GM18861 (cell line): Measurements from ENCODE around the gene LRTM2.
"Not testable (repeated sequence)": the region's sequence is repeated elsewhere in the genome, so short reads cannot be mapped to it uniquely, and the experiment has no call there.

Experiments
- ATAC-seq: cut with Tn5 transposase; IDR thresholded peaks from one replicate; pipeline ENCODE4 v1.9.1; 2021; ENCODE audit not compliant: unreplicated experiment

The LRTM2 gene

DNA sequence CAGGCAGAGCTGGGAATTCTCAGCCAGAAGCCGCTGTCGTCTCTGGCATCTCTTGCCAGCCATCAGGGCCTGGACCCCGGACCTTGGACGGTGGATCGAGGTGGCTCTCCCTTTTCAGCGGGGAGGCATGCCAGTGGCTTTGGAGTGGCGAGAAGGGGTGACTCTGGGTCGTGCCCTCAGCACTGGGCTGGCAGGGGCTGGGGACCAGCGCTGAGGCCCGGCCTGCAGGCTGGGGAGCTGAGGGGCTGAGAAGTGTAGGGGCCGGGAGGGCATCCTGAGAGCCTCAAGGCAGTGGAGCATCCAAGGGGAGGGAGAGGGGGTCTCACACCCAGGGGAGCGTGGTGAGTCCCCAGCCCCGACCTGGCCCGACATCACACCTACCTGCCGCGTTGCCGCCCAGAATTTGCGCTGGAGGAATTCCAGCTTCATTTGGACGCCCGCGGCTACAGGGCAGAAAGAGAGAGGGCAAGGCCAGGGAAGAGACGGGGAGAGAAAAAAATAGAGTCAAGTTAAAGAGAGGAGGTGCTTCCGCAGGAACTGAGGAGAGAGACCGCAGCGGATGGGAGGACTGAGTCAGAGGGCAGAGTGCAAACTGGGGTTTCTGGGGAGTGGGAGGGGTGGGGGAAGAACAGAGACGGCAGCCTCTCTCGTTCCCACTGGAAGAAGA lies 9.0 kb upstream of the LRTM2 start:
- no peak for ATAC-seq

DNA sequence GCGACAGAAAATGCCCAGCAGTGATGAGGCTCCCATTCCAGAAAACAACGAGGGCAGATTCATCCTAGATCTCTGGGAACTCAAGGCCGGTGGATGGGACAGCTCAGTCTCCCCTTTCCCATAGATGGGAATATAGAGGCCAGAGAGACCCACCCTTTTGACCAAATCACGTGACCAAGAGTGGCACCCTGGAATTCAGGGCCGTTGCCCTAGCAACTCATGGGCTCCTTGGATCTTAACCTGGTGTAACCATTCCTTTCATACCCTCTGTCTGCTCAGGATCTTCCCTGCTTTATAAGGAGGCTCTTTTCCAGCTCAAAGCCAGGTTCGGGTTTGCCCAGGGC lies 8.4 kb upstream of the LRTM2 start:
- ATAC-seq: no peak

DNA sequence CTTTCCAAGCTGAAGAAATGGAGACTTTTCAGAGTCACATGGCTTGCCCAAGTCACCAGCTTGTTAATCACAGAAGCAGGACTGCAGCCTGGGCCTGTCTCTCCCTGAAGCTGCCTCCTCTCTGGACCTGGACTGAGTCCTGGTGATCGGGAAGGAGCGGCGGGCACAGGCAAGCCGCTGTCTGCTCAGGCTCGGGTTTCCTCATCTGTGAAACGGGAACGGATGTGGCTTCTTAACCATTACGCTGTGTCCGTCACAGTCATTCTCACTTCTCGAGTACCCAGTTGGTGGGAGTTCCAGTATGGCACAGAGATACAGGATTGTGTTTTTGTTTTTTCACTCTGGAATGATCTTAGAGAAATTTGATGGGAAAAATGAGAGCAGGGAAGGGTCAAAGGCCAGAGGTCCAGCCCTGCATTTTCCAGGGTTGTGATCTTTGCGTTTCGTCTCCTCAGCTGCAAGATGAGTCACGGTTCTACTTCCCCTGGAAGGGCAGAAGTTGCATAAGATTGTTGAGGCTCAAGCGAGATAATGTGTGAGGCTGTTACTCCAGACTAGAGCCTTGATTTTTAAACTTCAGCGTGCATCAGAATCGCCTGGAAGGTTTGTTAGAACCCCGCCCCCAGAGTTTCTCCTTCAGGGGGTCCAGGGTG lies 7.6 kb upstream of the LRTM2 start:
- no peak for ATAC-seq

DNA sequence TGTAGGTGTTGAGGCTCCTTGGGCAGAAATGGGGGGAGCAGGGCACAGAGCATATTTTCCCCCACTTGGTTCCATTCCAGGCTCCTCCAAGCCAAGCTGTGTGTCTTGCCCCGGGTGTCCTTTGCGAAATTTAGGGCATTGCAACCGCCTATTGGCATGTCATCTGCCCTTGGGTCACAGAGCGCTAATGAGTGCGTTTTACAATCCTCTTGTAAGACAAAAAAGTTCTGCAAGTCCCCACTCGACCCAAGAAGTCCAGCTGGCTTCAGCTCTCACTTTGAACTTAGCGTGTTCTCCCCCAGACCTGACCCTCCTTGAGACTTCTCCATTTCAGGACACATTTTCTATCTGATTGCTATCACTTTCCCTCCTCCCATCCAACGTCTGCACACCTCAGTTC lies 6.1 kb upstream of the LRTM2 start:
- no peak for ATAC-seq

DNA sequence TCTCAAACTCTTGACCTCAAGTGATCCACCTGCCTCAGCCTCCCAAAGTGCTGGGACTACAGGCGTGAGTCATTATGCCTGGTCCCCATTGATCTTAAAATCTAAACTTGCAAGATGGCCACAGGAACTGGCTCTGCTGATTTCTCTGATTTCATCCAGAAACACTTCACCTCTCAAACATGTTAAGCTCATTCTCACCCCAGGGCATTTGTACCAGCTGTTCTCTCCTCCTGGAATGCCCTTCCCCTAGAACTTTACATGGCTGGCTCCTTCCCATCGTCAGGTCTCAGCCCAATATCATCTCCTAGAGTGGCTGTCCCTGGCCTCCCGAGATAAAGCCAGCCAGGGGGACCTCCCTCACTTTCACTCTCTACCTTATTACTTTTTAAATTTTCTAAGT lies 5.3 kb upstream of the LRTM2 start:
- no peak for ATAC-seq

DNA sequence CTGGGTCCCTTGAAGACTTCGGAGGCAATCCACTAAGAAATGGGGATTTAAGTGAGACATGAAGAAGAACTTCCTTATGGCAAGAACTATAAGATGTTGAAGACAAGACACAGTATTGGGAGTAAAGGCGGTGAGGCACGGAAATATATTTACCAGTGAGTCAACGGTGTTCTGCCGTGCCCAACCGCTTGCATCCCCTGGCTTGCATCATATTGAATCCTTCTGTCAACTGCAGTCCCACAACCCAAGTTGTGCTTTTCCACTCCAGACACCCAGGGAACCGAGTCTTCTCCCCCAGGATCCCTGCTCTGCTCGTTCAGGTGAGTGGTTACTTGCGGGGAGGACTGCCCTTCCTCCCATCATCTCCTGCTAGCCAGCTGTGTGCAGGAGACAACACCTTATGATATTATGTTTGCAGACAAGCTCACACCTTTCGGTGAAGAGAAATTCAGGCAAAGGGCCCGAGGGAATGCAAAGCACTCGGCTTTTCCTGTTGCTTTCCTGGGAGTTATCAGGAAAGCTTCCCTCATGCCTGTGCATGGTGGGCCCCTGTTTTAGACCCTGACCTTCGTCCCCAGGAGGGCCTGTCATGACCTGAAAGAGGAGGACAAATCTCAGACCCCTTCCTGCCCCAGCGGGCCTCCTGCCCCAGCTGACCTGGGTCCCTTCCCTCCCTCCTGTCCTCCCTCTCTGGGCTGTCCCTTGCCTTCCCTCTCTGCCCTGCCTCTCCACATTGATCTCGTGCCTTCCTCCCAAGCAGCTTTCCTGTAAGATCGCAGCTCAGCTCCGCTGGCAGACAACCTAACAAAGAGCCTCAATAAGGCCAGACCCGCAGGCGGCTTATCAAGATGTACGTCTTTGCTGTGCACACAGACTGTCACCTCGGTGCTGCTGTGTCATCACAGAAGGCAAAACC lies 4.3 kb upstream of the LRTM2 start:
- ATAC-seq: no peak

DNA sequence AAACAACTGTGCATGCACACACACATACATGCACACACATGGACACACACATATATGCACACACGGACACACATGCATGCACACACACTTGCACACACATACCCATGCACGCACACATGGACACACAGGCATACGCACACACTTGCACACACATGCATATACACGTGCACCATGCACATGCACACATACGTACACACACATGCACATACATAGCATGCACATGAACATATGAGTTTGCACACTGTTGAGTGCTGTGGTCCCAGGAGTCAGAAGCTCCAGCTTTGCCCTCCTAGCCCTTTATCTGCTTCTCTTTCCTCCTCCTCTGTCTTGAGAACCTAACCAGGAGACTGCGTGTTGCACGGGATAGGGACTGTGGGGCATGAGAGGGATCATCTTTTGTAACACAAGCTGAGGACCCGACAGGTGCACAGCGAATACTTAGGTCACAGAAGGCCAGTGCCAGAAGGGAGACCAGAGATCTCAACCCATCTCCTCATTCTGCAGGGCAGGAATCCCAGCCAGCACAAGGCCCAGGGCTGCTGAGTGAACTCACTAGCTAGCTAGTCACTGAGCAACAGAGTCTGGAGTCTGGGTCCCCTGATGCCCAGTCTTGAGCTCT lies 3.5 kb upstream of the LRTM2 start:
- no peak for ATAC-seq

DNA sequence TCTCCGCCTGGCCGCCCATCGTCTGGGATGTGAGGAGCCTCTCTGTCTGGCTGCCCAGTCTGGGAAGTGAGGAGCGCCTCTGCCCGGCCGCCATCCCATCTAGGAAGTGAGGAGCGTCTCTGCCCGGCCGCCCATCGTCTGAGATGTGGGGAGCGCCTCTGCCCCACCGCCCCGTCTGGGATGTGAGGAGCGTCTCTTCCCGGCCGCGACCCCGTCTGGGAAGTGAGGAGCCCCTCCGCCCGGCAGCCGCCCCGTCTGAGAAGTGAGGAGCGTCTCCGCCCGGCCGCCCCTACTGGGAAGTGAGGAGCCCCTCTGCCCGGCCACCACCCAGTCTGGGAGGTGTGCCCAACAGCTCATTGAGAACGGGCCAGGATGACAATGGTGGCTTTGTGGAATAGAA lies 2.4 kb upstream of the LRTM2 start:
- ATAC-seq: not testable (repeated sequence)

DNA sequence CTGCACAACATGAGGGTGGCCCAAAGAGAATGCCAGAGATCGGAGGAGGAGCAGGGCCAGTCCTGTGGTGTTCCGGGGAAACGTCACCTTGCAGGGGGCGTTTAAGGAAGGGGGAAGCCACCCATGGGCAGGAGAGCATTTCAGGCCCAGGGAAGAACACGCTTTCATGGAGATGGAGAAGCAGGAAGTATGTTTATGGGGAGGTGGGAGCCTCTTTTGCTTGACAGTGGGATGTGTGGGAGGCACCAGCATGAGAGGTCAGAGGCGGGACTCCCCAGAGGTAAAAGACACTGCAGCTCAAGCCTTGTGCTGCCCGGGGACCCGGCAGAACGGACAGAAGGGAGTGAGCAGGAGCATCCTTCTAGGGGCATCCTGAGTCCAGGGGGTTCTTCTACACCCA lies 1.3 kb upstream of the LRTM2 start:
- no peak for ATAC-seq

DNA sequence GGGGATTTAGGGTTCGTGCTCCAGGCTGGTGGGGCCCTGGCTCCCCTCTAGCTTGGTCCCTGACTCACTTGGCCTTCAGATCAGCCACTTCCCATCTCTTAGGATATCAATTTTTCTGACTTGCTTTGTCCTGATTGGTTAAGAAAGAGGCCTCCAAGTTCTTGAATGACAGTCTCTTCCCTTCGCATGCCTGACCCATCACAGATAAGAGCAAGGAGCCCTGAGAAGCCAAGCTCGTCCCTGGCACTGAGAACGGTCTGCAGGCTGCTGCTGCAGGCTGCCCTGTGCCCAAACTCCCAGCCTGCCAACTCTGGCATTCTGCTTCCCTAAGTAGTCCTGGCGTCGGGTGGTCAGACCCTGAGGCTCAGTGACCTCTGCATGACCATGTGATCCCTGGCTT lies 794 bp upstream of the LRTM2 start:
- no peak for ATAC-seq

DNA sequence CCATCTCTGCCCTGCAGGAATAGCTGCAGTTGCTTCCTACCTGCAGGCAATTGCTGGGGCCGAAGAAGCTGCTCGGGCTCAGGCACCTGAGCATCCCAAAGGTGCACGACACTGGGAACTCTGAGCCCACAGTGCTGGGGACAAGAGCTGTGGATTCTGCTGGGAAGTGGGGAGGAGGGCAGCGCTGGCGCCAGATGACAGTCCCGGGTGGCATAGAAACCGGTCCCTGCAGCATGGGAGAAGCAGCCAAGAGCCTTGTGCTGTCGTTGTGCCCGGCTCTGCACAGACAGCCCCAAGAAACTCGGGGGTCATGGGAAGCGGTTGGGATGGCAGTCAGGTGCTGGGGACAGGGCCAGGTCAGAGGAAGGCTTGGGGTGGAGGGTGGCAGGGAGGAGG lies 529 bp downstream of the LRTM2 start:
- ATAC-seq: no peak

DNA sequence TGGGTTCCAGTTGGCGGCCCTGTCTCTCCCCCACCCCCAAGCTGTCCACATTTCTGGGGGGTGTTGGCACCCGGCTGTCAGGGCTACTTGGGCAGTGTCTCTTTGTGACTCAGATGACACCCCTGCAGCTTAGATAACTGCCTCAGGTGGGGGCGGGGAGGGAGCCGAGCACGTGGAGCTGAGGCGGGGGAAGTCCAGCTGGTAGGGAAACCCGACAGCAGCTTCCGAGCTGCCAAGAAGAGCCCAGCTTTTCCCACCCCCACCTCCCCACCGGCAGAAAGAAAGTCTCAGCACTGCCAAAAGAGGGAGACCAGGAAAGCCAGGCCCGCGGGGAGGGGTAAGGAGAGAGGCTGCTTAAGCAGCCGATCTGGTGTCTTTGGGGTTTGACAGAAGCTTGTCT lies 1.4 kb downstream of the LRTM2 start:
- ATAC-seq: no peak

DNA sequence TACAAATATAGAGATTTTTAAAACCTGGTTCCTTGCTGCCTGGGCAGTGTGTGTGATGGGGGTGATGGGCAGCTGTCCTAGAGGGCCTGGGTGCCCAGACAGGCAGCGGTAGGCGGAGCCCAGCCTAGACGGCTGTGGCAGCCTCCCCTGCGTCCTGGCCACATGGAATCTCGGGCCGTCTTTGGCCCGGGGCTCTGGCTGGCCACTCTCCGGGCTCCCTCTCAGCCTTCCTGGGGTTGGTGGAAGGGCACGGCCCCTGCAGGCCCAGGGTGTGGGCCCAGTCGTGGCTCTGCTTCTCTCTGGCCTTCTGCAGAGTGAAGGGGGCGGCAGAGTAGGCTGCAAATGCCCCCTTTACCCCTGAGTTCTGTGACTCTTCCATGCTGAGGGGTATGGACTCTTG lies 2.3 kb downstream of the LRTM2 start:
- ATAC-seq: no peak

DNA sequence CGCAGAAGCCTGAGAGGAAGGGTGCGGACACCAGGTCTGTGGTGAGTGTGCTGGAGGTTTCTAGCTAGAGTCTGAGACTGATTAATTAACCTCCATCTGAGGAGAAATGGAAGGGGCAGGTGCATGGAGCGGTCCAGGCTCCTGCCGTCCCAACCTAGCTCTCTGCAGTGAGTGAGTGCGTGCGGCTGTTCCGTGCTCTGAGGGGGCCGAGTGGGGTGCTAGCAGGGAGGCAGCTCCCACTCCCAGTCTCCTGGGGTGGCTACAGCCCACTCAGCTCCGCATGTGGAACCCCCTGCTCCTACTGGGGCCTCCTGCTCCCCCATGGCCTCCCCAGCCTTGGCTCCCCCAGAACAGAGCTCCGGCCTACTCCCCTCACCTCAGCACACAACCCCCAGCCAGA lies 2.9 kb downstream of the LRTM2 start:
- ATAC-seq: no peak

DNA sequence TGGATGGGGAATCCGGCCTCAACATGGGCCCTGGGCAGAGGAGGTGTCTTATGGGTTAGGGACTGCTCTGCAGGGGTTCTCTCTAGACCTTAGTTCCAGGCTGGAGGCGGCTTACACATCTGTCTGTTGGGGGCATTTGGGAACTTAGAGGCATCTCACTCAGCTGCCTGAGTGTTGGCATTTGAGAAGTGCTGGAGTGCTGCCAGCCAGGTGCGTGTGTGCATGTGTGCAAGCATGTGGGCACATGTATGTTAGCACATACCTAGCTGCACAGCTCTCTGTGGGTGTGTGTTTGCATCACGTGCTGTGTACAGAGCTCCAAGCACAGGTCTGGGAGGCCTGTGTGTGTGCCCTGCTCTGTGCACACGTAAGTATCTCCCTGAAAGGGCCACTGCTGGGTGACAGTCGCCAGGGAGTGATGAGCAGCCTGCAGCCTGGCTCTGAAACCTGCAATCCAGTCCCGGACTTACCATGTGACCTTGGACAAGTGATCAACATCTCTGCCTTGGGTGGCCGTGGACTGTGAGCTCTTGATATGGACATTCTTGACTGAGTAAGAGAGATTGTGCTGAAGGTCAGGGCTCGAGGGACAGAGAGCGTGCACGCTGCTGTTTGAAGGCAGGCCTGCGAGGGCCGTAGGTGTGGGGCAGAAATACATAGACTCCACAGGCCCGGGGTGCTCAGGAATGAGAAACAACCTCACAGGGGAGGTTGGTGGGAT lies 5.2 kb downstream of the LRTM2 start:
- ATAC-seq: no peak

DNA sequence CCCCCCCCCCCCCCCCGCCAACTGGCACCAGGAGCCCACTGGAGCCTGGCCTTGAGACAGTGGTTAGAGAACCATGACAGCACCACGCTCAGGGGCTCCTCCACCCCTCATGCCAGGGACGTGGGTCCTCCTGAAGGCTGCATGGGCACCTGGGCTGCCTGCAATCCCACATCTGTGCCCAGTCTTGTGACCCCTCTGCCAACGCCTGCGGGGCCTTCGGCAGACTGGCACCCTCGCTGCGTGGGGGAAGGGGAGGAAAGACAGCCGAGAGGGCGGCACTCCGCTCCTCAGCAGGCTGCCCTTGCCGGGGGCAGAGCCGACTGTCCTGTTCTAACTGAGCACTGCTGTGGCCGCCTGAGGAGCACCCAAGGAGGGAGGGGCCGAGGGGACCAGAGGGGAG lies 6.0 kb downstream of the LRTM2 start:
- no peak for ATAC-seq

DNA sequence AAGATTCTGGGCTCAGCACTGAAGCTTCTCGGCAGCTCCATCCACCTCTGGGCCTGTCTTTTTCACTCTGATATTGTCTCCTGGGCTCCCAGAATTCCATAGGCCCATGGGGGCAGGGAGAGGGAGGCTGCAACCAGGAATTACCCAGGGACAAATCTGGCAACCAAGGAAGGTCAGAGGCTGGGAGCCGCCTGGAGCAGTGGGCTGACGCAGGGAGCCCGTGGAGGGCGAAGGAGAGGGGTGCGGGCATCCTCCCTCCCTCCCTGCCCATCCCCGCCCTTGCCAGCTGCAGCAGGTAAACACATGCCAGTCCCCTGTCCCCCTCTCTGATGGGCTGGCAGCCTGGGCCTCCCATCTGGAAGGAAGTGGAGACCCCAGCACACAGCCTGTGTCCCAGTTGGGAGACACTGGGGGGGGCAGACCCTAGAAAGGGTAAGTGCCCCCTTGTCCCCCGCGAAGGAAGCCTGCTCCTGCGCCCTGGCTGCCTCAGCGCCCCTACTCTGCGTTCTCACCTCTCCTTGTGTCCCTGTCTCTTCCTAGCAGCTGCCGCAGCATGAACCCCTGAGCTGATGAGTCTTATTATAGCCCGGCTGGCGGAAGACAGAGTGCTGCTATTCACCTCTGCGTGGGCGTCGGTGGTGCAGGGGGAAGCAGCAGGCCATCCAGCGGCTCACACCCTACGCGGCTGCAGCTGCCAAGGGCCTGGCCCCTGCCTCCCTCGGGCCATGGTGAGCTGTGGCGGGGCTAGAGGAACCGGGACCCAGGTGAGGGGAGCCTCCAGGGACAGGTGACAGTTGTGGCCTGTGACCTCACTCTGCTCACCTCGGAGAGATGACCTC lies 6.7 kb downstream of the LRTM2 start:
- ATAC-seq: no peak

DNA sequence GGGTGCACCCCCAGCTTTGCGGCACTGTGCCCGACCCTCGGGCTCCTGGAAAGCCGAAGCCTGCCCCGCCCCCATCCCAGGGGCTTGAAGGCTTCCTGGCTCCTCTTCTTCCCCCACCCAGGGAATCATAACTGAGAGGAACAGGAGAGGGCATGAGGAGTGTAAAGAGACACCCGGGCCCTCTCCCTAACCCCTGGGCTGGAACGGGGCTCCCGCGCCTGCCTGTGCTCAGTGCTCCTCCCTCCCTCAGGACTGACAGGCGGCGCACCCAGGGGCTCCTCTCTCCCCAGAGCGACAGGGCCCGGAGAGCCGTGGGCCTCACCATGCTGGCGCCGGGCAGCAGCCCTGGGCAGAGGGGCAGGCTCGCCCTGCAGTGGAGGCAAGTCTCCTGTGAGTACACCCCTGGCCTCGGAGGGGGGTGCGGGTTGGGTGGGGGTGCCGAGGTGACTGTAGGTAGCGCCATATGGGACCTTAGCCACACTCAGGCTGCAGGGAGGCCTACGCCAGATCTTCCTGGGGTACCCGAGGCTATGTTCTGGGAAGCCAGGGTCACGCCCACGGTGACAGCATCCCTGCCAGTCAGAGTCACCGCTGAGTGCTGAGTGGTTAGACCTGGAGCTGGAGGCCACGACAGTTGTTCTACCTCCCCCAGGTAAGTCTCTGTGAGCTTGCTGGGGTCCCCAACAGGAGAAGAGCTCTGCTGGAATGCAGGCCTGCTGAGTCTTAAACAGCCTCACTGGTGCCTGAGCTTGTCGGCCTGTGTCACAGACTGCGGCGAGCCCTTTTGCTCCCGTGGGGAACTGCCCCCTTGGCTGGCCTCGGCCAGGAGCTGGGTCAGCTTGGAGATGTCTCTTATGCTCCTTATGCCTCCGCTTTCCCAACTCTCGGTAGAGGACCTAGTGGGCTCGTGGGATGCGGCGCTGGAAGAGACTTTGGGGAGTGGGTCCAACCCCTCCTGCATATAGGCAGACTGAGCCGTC lies 7.8 kb downstream of the LRTM2 start:
- ATAC-seq: no peak

DNA sequence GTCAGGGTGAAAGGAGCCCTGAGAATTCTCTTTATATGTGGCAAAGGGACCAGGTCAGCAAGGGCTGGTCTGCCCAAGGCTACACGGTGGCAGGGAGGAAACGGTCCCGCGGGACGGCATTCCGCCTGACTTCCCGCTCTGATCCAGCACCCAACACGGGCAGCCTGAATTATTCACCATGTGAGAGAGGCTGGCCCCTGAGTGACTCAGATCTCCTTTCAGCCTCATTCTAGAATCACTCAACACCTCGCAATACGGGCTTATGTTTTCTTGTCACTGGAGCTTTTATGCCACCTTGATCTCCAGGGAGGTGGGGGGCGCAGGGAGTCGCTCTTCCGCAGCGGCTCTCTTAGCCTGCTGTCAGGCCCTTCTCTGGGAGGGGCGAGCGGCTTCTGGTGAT lies 8.5 kb downstream of the LRTM2 start:
- no peak for ATAC-seq
